Head of caudate nucleus (tissue), 42 donors: ENCODE data around the gene GFI1B.
"Not testable (repeated sequence)": the region's sequence is repeated elsewhere in the genome, so short reads cannot be mapped to it uniquely, and the experiment has no call there.

Experiments used
- DNase-seq, 42 donors: peaks; one replicate each; pipeline versions ENCODE4 v3.0.0 to v3.0.0-alpha.2; 2020 to 2021; ENCODE audit warnings: mixed read lengths in 7 of 42
- intact Hi-C: fragments of 100-400 bp; cut with DNase I; formaldehyde crosslinking; loops from one replicate; pipeline ENCODE4 v1.15.0; 2022

The GFI1B gene

GRCh38 chr9:132961002-132961401, 17.5 kb upstream of the GFI1B start:
- intact Hi-C loops = no loop called here
- no peak for DNase-seq

GRCh38 chr9:132965478-132965877, 13.0 kb upstream of the GFI1B start:
- intact Hi-C loops = no loop called here
- no peak for DNase-seq

- intact Hi-C loops, DNase-seq: not testable (repeated sequence)
These were observed 10.6 kb upstream of the GFI1B start for GRCh38 chr9:132967908-132968307.

GRCh38 chr9:132969783-132970182, 8.7 kb upstream of the GFI1B start:
- intact Hi-C loops = no loop called here
- DNase-seq = no peak

GRCh38 chr9:132970324-132971062, 8.0 kb upstream of the GFI1B start:
- intact Hi-C loops = no loop called here
- DNase-seq = no peak

GRCh38 chr9:132973166-132973565, 5.3 kb upstream of the GFI1B start:
- DNase-seq = no peak
- intact Hi-C loops = no loop called here

- intact Hi-C loops = no loop called here
- DNase-seq = peak in 3 of 42 donors; percentile 9 to 37 (median 24)
These were observed 4.8 kb upstream of the GFI1B start for GRCh38 chr9:132973713-132974112.

- intact Hi-C loops = no loop called here
- DNase-seq = no peak
These were observed 2.5 kb upstream of the GFI1B start for GRCh38 chr9:132975961-132976360.

- DNase-seq = no peak
- intact Hi-C loops = no loop called here
These were observed 1.9 kb upstream of the GFI1B start for GRCh38 chr9:132976571-132976970.

- no peak for DNase-seq
- intact Hi-C loops = no loop called here
These were observed 413 bp upstream of the GFI1B start for GRCh38 chr9:132978112-132978450.

GRCh38 chr9:132980157-132980556, 1.7 kb downstream of the GFI1B start:
- intact Hi-C loops = no loop called here
- DNase-seq = no peak

GRCh38 chr9:132982458-132982857, 4.0 kb downstream of the GFI1B start:
- DNase-seq = no peak
- intact Hi-C loops = no loop called here

GRCh38 chr9:132983491-132984201, 5.2 kb downstream of the GFI1B start:
- DNase-seq = no peak
- intact Hi-C loops = no loop called here

GRCh38 chr9:132984202-132985070, 5.9 kb downstream of the GFI1B start:
- no peak for DNase-seq
- intact Hi-C loops = no loop called here

- intact Hi-C loops = no loop called here
- DNase-seq = no peak
These were observed 6.5 kb downstream of the GFI1B start for GRCh38 chr9:132985071-132985350.

GRCh38 chr9:132985489-132985888, 7.0 kb downstream of the GFI1B start:
- no peak for DNase-seq
- intact Hi-C loops = no loop called here

GRCh38 chr9:132986114-132986513, 7.6 kb downstream of the GFI1B start:
- no peak for DNase-seq

GRCh38 chr9:132986640-132987620, 8.4 kb downstream of the GFI1B start:
- intact Hi-C loops = no loop called here
- no peak for DNase-seq

More at GRCh38 chr9:132986114-132986513, 7.6 kb downstream of the GFI1B start:
- intact Hi-C loops = no loop called here
